ENCODE results near the gene CPLX4. TPM values are rescaled to one million over a fixed set of nuclear protein-coding genes. Genes with fewer than 3 reads are reported as not detected.

The CPLX4 gene
- total RNA-seq, 1 donor from 2014 or later: not detected

DNA sequence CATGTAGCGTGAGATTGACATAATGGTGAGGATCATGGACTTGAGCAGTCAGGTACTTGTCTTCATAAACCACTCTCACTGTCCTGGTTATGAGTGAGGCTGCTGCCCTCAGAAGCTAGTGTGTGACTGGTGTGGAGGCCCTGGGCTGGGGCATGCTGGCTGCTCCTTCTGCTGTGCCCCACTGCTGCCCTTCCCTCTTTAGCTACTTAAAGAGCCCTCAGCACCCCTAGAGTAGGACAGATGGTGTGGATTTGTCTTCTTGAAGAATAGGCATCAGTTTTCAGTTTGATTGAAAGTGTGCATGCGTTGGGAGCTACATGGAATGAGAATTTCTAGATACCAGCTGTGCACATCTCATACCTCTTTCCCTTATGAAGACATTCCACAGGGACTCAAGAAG lies 15.4 kb downstream of the CPLX4 start:
- Mint-ChIP-seq H3K9me3 (ENCODE audit: low read depth) (no peaks in the 10 kb centered on the region), H3K4me1 (ENCODE audit: low read depth) (no peaks in the 10 kb centered on the region), H3K36me3 (ENCODE audit: low read depth) (no peaks in the 10 kb centered on the region), H3K4me3 (ENCODE audit: unreplicated experiment) (no peak overlapping the region), H3K27ac (ENCODE audit: unreplicated experiment) (no peak overlapping the region), H3K27me3 (ENCODE audit: low read depth) (peaks cover 47% of the 10 kb centered on the region)
- DNase-seq (ENCODE audit: low spot score): no peak
- TF ChIP-seq, protein P1, sequence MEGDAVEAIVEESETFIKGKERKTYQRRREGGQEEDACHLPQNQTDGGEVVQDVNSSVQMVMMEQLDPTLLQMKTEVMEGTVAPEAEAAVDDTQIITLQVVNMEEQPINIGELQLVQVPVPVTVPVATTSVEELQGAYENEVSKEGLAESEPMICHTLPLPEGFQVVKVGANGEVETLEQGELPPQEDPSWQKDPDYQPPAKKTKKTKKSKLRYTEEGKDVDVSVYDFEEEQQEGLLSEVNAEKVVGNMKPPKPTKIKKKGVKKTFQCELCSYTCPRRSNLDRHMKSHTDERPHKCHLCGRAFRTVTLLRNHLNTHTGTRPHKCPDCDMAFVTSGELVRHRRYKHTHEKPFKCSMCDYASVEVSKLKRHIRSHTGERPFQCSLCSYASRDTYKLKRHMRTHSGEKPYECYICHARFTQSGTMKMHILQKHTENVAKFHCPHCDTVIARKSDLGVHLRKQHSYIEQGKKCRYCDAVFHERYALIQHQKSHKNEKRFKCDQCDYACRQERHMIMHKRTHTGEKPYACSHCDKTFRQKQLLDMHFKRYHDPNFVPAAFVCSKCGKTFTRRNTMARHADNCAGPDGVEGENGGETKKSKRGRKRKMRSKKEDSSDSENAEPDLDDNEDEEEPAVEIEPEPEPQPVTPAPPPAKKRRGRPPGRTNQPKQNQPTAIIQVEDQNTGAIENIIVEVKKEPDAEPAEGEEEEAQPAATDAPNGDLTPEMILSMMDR (IDR thresholded peaks at IDR 0.05): no peak

- no peak overlapping the region for H3K27ac Mint-ChIP-seq (ENCODE audit: unreplicated experiment)
- H3K4me1 Mint-ChIP-seq (ENCODE audit: low read depth): no peaks in the 10 kb centered on the region
- TF ChIP-seq, protein P1 (IDR thresholded peaks at IDR 0.05): no peak
- no peaks in the 10 kb centered on the region for H3K36me3 Mint-ChIP-seq (ENCODE audit: low read depth)
- DNase-seq (ENCODE audit: low spot score): no peak
- H3K9me3 Mint-ChIP-seq (ENCODE audit: low read depth): no peaks in the 10 kb centered on the region
- no peak overlapping the region for H3K4me3 Mint-ChIP-seq (ENCODE audit: unreplicated experiment)
- H3K27me3 Mint-ChIP-seq (ENCODE audit: low read depth): peaks cover 47% of the 10 kb centered on the region
Measured at GRCh38 chr18:59301929-59302328, 16.5 kb downstream of the CPLX4 start.

GRCh38 chr18:59300676-59301285 lies 17.7 kb downstream of the CPLX4 start:
- Mint-ChIP-seq H3K4me1 (ENCODE audit: low read depth) (no peaks in the 10 kb centered on the region), H3K27ac (ENCODE audit: unreplicated experiment) (no peak overlapping the region), H3K27me3 (ENCODE audit: low read depth) (peaks cover 43% of the 10 kb centered on the region), H3K36me3 (ENCODE audit: low read depth) (no peaks in the 10 kb centered on the region), H3K9me3 (ENCODE audit: low read depth) (no peaks in the 10 kb centered on the region), H3K4me3 (ENCODE audit: unreplicated experiment) (no peak overlapping the region)
- TF ChIP-seq, protein P1 (IDR thresholded peaks at IDR 0.05): no peak
- DNase-seq (ENCODE audit: low spot score): no peak

DNA sequence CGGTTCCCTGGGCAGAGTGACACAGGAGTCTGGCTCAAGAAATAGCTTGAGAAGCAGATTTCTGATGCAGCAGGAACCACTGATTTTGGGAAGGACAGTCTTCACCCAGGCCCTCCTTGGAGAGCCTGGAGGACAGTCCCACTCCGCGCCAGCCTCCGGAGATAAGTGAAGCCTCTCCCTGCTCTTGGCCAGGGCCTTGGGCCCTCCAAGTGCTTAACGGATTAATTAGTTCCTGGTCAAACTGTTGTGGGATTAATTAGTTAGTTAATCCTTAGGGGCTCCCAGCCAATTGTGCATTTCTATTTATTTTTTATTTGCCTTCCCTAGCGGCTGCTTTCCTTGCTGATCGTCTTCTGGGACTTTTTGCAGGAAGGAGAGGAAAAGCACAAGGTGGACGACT lies 19.6 kb downstream of the CPLX4 start:
- DNase-seq (ENCODE audit: low spot score): no peak
- Mint-ChIP-seq H3K36me3 (ENCODE audit: low read depth) (no peaks in the 10 kb centered on the region), H3K27ac (ENCODE audit: unreplicated experiment) (no peak overlapping the region), H3K4me1 (ENCODE audit: low read depth) (no peaks in the 10 kb centered on the region), H3K4me3 (ENCODE audit: unreplicated experiment) (no peak overlapping the region), H3K9me3 (ENCODE audit: low read depth) (no peaks in the 10 kb centered on the region), H3K27me3 (ENCODE audit: low read depth) (peaks cover 49% of the 10 kb centered on the region)
- TF ChIP-seq, protein P1 (IDR thresholded peaks at IDR 0.05): no peak

DNA sequence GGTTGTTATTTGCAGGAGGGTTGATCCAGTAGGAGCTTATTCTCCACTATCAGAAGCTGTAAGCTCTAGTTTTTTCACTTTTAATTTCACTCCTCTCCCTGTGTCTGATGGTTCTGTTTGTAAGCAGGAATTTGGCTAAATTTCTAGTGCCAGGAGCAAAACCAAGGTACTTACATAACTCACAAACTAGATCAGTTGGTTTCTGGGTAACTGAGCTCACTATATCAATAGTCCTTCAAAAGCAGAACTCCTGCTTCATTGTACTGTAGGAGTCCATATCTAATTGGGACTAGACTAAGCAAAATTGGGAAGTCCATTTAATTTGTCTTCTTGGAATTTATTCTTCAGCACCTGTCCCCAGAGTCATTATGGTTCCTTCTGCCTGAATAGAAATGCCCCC lies 25.1 kb downstream of the CPLX4 start:
- no peak overlapping the region for H3K4me3 Mint-ChIP-seq (ENCODE audit: unreplicated experiment)
- H3K9me3 Mint-ChIP-seq (ENCODE audit: low read depth): peaks cover 4% of the 10 kb centered on the region
- peaks cover 3% of the 10 kb centered on the region for H3K36me3 Mint-ChIP-seq (ENCODE audit: low read depth)
- DNase-seq (ENCODE audit: low spot score): no peak
- TF ChIP-seq, protein P1 (IDR thresholded peaks at IDR 0.05): no peak
- H3K4me1 Mint-ChIP-seq (ENCODE audit: low read depth): no peaks in the 10 kb centered on the region
- H3K27ac Mint-ChIP-seq (ENCODE audit: unreplicated experiment): no peak overlapping the region
- H3K27me3 Mint-ChIP-seq (ENCODE audit: low read depth): peaks cover 61% of the 10 kb centered on the region
